ENCODE data around the gene GCHFR. TPM values are rescaled to one million over a fixed set of nuclear protein-coding genes. Genes with fewer than 3 reads are reported as not detected.
A peak's percentile ranks its signal among the peaks of the same experiment; 100 is the strongest.

Gene GCHFR
- total RNA-seq, 1 donor from 2014 or later, result 4.5 TPM

DNA sequence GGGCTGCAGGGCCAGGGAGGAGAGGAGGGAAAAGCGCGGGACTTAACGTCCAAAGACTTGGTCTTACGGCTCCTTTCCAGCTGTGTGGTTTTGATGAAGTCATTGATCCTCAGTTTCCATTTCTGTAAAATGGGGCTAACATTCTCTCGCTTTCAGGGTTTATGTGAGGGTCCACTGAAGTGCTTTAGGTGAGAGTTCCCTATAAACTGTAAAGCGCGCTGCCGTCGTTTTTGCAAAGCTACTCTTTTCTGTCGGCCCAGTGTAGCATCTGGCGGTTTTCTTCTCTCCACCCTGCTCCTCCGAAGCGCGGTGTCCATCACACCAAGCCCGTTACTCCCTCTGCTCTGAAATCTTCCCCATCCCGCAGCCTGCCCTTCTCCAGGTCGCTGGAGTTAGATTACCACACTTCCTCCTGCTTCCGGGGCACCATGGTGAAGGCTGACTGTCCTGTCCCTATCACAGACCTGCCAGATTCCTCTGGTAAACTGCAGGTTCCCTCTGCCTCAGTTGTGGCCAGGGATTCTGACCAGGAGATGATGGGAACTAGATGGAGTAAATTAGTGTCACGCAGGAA, 44.1 kb downstream of the GCHFR start:
- DNase-seq (ENCODE audit: low spot score in 2 of 2), result no peak
- no peak for FAIRE-seq

DNA sequence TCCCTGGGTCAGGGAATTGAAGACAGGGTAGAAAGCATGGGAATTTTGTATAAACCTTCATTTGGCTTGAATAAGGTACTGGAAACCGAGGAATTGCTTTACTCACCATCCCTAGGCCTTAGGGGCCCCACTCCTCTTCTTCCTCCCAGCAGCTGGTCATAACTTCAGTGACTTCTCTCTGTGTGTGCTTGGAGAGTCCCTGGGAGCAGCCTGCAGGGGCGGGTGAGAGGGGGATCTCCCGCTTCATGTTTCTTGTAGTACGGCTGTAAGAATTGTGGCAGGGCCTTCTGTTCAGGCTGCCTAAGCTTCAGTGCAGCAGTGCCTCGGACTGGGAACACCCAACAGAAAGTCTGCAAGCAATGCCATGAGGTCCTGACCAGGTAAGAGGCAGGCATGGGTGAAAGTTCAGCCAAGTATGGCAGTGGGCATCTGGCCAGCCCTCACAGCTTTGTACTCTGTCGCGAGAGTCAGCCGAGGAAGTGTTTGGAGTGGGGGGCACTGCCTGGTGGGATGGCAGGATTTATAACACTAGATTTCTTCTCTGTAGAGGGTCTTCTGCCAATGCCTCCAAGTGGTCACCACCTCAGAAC, 45.1 kb downstream of the GCHFR start:
- DNase-seq (ENCODE audit: low spot score in 2 of 2) (no peak), FAIRE-seq (no peak)

DNA sequence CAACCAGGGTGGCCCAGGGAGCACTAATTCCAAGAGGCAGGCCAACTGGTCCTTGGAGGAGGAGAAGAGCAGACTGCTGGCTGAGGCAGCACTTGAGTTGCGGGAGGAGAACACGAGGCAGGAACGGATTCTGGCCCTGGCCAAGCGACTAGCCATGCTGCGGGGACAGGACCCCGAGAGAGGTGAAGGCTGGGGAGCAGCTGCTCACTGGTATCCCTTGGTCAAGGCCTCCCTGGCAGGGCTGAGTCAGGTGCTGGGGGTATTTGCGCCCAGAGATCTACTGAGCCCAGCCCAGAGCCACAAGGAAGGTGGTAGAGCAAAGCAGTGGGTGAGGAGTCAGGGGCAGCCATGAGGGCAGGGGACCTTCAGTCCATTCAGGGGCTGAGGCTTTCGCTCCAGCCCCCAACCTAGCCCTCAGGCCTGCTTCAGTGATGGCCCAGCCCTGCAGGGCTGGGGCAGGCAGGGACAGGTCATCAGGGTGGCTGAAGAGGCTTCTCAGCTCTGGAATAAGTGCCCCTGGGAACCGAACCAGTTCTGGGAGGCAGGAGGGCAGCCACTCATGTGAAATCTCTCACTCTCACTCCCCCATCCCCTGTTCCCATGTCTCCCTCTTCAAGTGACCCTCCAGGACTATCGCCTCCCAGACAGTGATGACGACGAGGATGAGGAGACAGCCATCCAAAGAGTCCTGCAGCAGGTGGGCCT, 49.0 kb downstream of the GCHFR start:
- DNase-seq (ENCODE audit: low spot score in 2 of 2) (no peak), FAIRE-seq (no peak)

DNA sequence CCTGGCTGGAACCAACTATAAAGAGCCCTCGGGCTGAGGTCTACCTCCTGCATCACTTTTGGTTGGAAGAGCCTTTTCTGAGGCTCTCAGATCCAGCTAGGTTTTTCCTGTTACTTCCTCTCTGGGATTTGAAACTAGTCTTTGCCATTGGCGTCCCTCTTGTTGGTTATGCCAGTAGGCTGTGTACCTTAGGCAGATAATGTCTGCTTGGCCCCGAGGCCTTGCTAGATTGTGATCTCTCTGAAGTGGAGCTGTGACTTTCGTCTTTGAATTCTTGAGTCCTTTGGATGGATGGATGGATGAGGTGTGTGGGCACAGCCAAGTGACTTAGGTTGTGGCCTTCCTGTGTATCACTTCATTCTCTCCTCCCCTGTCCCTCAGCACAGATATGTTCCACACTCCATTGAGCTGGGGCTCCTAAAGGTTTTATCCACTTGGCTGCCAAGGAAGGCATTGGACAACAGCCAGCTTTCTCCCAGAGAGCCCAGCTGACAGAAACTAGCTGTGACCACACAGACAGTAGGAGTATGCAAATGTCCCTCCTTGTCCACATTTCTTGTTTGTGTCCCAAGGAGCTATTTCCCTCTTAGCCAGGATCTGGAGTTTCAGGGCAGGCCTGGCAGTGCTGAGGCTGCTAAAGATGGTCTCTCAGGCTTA, 51.3 kb downstream of the GCHFR start:
- FAIRE-seq (no peak), DNase-seq (ENCODE audit: low spot score in 2 of 2) (peak in 1 of 2 donors; percentile 47)

Small RNA genes lying within 50 kb of the gene (small RNA-seq; reads per million reads assigned to genes)
- gene SUMO2P15, result not detected

Other genes starting within 250 kb of the GCHFR start
- gene CCDC32, start 199.0 kb upstream of the GCHFR start, total RNA-seq, result 23.6 TPM
- 15.9 TPM for gene RPUSD2, start 194.8 kb upstream of the GCHFR start, total RNA-seq
- 6.5 TPM for gene KNL1, start 169.8 kb upstream of the GCHFR start, total RNA-seq
- 0.82 TPM for gene RAD51, start 68.9 kb upstream of the GCHFR start, total RNA-seq
- gene RMDN3, start 8.8 kb upstream of the GCHFR start, total RNA-seq, result 15.9 TPM
- gene C15orf62, start 5.9 kb downstream of the GCHFR start, total RNA-seq, result not detected
- 18.8 TPM for gene ZFYVE19, start 43.0 kb downstream of the GCHFR start, total RNA-seq
- gene DNAJC17, start 43.4 kb downstream of the GCHFR start, total RNA-seq, result 15.5 TPM
- not detected for gene PPP1R14D, start 64.6 kb downstream of the GCHFR start, total RNA-seq
- 1.6 TPM for gene SPINT1, start 80.0 kb downstream of the GCHFR start, total RNA-seq
- gene RHOV, start 110.2 kb downstream of the GCHFR start, total RNA-seq, result 9.4 TPM
- gene VPS18, start 130.4 kb downstream of the GCHFR start, total RNA-seq, result 29.8 TPM
- gene DLL4, start 165.3 kb downstream of the GCHFR start, total RNA-seq, result 4.1 TPM
- gene CHAC1, start 189.4 kb downstream of the GCHFR start, total RNA-seq, result 2.9 TPM

Measured in frontal cortex (tissue), 4 donors.